Lung (tissue), 12 donors: ENCODE results near the gene LNX2. TPM values are rescaled to one million over a fixed set of nuclear protein-coding genes. Genes with fewer than 3 reads are reported as not detected.

Experiments
- ATAC-seq: fragments of 200-7000 bp; cut with Tn5 transposase; one replicate; pipeline ENCODE4 v1.9.1; 2020; ENCODE audit warnings: moderate number of reproducible peaks; ENCODE audit not compliant: insufficient read depth, low FRiP score
- DNase-seq, 3 donors: peaks; one replicate each; pipeline ENCODE4 v3.0.0-alpha.2; 2013 to 2017
- H3K27ac ChIP-seq, 2 donors: one replicate each; pipeline ENCODE4 v1.5.1; 2013; ENCODE audit warnings: mild to moderate bottlenecking in 2 of 2, moderate library complexity in 2 of 2, control low read depth in 1 of 2, inconsistent platforms in 1 of 2, low read depth in 1 of 2, low read length in 1 of 2
- H3K27me3 ChIP-seq, 3 donors: one replicate each; pipeline ENCODE4 v1.5.1; 2013; ENCODE audit warnings: low read length in 2 of 3; ENCODE audit not compliant: control insufficient read depth in 3 of 3, insufficient read depth in 3 of 3
- H3K36me3 ChIP-seq, 4 donors: one replicate each; pipeline ENCODE4 v1.5.1; 2013; ENCODE audit warnings: low read length in 4 of 4, mild to moderate bottlenecking in 1 of 4, moderate library complexity in 1 of 4; ENCODE audit not compliant: control insufficient read depth in 4 of 4, insufficient read depth in 4 of 4
- H3K4me1 ChIP-seq, 5 donors: one replicate each; pipeline ENCODE4 v1.5.1; 2013; ENCODE audit warnings: low read length in 5 of 5, mild to moderate bottlenecking in 2 of 5, moderate library complexity in 1 of 5; ENCODE audit not compliant: control insufficient read depth in 5 of 5, insufficient read depth in 5 of 5
- H3K4me3 ChIP-seq: one replicate; pipeline ENCODE4 v1.5.1; 2013; ENCODE audit warnings: mild to moderate bottlenecking, control low read depth, moderate library complexity
- H3K9ac ChIP-seq, 2 donors: one replicate each; pipeline ENCODE4 v1.5.1; 2013; ENCODE audit warnings: low read length in 2 of 2, control low read depth in 1 of 2; ENCODE audit not compliant: insufficient read depth in 1 of 2
- H3K9me3 ChIP-seq, 4 donors: one replicate each; pipeline ENCODE4 v1.5.1; 2013; ENCODE audit warnings: low read length in 3 of 4, mild to moderate bottlenecking in 1 of 4, moderate library complexity in 1 of 4; ENCODE audit not compliant: control insufficient read depth in 4 of 4, insufficient read depth in 3 of 4
- WGBS, 2 donors: extraction: QIAGEN DNeasy Blood & Tissue Kit; methylation state at CpG; one replicate each; pipeline ENCODE4 v1.1.7; 2013; 5-methylcytosine and 5-hydroxymethylcytosine counted together
- polyA plus RNA-seq, 2 donors: library from polyadenylated mRNA; stranded (reverse); fragments of 200-250 nt; gene quantifications; one replicate each; pipeline ENCODE4 v1.2.1, GENCODE V29; 2013
- total RNA-seq, 2 donors: library from RNA; depleted of rRNA in 1 of 2; stranded (reverse); fragments of >200 nt in 1 of 2; gene quantifications; one replicate each; pipeline ENCODE4 v1.2.1, GENCODE V29; 2014 to 2021
- TF ChIP-seq, protein P1 (sequence below): IDR thresholded peaks from 2 replicates; pipeline ENCODE4 v1.5.1; 2012; ENCODE audit warnings: mild to moderate bottlenecking; ENCODE audit errors: control extremely low read depth, extremely low read depth
- donor health status: control.
- donor health status: control.
- donor health status: Bipolar disorder and iron deficiency.
- donor health status: healthy.
- donor health status: DM: yes; HTN: yes; CAD: no.

The LNX2 gene
- total and polyA plus RNA-seq, 4 donors, result 12.6 to 49.2 (median 22.3) TPM

DNA sequence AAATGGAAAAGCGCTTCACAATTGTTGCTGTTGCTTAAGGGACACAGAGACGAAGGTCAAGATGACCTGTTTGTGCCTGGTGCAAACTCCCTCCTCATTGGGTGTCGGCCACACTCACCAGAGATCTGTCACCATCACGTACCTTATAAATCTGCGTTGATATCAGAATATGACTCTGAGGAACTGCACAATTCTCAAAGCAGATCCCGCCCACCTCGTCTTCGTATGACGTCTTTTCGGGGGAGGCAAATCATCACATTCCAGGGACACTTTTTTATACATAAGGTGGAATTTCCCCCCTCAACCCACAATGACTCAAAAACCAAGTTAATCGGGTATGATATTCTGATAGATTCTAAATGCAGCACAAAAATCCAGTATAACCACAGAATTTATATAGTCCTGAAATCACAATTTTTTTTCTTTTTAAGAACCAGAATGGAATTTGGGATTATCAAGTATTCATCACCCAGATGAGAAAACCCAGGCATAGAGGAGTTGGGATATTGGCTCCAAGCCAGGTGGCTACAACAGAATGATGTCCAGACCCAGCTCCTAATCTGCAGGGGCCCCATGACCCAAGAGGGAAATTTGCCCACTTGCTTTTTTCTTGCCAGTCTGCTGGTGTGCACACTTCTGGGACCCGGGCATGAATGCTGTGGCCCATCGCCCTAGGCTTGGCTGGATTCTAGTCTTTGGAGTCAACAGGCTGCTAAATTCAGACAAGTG is 119.4 kb downstream of the LNX2 start:
- Histone ChIP-seq H3K4me3 (no peak overlapping the region), H3K27ac (no peak overlapping the region), H3K9me3 (no peaks in the 10 kb centered on the region), H3K36me3 (no peaks in the 10 kb centered on the region), H3K27me3 (peaks cover 0 to 3% (median 0%) of the 10 kb centered on the region in 3 donors), H3K4me1 (no peaks in the 10 kb centered on the region), H3K9ac (no peak overlapping the region)
- TF ChIP-seq, protein P1, sequence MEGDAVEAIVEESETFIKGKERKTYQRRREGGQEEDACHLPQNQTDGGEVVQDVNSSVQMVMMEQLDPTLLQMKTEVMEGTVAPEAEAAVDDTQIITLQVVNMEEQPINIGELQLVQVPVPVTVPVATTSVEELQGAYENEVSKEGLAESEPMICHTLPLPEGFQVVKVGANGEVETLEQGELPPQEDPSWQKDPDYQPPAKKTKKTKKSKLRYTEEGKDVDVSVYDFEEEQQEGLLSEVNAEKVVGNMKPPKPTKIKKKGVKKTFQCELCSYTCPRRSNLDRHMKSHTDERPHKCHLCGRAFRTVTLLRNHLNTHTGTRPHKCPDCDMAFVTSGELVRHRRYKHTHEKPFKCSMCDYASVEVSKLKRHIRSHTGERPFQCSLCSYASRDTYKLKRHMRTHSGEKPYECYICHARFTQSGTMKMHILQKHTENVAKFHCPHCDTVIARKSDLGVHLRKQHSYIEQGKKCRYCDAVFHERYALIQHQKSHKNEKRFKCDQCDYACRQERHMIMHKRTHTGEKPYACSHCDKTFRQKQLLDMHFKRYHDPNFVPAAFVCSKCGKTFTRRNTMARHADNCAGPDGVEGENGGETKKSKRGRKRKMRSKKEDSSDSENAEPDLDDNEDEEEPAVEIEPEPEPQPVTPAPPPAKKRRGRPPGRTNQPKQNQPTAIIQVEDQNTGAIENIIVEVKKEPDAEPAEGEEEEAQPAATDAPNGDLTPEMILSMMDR, result no peak
- ATAC-seq (no peak), DNase-seq (no peak)
- WGBS, 2 donors, result 89% methylated on average over 13 of the region's 13 CpGs

DNA sequence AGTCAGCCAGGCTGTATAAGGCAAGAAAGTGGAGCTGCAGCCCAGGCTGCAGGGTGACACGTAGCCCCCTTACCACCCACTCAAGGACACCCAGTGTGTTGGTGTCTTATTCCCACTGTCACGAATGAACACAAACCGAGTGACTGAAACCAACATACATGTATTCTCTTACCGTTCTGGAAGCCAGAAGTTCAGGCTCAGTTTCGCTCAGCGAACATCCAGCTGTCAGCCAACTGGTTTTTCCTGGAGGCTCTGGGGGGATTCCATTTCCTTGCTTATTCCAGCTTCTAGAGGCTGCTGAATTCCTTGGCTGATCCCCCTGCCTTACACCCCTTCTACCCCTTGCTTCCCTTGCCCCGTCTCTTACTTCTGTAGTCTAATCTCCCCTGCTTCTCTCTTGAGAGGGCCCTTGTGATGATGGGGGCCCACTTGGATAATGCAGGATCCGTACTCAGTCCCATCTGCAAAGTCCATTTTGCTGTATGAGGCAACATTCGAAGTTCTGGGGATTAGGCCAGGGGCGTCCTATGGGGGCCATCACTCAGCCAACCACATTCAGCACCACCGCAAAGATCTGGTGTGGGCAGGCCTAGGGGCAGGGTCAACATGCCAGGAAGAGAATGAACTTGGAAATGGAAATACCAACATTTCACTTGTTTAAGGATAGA is 122.6 kb downstream of the LNX2 start:
- H3K4me1 ChIP-seq, result peaks cover 0 to 2% (median 0%) of the 10 kb centered on the region in 5 donors
- H3K9me3 ChIP-seq, result no peaks in the 10 kb centered on the region
- H3K9ac ChIP-seq, result no peak overlapping the region
- H3K27ac ChIP-seq, result no peak overlapping the region
- no peak overlapping the region for H3K4me3 ChIP-seq
- TF ChIP-seq, protein P1, result no peak
- 93% methylated on average over 11 of the region's 11 CpGs for WGBS, 2 donors
- ATAC-seq (no peak), DNase-seq (no peak)
- no peaks in the 10 kb centered on the region for H3K27me3 ChIP-seq
- no peaks in the 10 kb centered on the region for H3K36me3 ChIP-seq

DNA sequence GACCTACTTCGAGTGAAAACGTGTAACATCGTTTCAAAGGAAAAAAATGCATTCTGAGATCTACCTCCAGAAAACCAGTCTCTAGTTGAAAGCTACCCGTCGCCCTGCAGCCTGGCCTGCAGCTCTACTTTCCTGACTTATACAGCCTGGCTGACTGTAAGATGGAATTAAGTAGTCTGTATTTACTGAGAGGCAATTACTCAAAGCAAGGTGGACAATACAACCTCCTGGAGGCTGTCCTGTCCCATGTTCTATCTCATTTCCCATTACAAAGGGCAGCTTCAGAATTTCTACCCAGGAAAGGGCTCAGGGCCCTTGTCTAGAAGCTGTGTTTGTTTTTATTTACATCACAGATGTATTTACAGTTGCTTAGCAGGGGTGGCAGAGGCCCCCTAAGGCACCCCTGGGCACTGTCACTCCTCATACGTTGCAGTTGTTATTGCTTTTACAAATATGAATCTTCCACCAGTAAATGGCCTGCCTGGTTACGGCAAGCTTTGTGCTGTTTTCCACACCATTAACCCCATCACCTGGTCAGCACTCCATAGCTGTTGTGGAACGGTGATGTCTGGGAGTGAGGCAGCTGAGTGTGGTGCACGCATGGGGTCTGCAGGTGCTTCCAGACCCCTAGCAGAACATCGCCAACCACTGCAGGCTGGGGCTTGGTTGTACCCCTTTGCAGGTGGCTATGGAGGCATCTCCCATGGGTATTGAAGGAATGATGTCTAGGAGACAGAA is 123.6 kb downstream of the LNX2 start:
- Histone ChIP-seq H3K27ac (no peak overlapping the region), H3K4me1 (peaks cover 0 to 2% (median 0%) of the 10 kb centered on the region in 5 donors), H3K4me3 (no peak overlapping the region), H3K9ac (no peak overlapping the region), H3K9me3 (no peaks in the 10 kb centered on the region), H3K27me3 (no peaks in the 10 kb centered on the region), H3K36me3 (no peaks in the 10 kb centered on the region)
- 81 to 82% methylated on average over 10 of the region's 10 CpGs for WGBS, 2 donors
- ATAC-seq (no peak), DNase-seq (no peak)
- TF ChIP-seq, protein P1, result no peak
